Measurements from ENCODE around the gene ZNF516. TPM values are rescaled to one million over a fixed set of nuclear protein-coding genes. Genes with fewer than 3 reads are reported as not detected.

Gene ZNF516
- total and polyA plus RNA-seq, 2 of the 13 experiments (the other 11 are each of a cell fraction or from before 2014, with no cell fraction given) = 16.6 to 18.7 TPM

- TF ChIP-seq HNF1B (CRISPR knock-in tag; IDR thresholded peaks at IDR 0.05) = no peak
- no peak for TF ChIP-seq AKAP8 (CRISPR knock-in tag; IDR thresholded peaks at IDR 0.05)
- 0 out of 2 replicates have a peak, but pooled peaks have one; percentile 27 for TF ChIP-seq ZNF574 (CRISPR knock-in tag; IDR thresholded peaks at IDR 0.05)
- no peak for TF ChIP-seq RXRA (CRISPR knock-in tag; IDR thresholded peaks at IDR 0.05)
- TF ChIP-seq ZNF468 (CRISPR knock-in tag; IDR thresholded peaks at IDR 0.05) = no peak
- no peak for TF ChIP-seq ZNF557 (CRISPR knock-in tag; IDR thresholded peaks at IDR 0.05)
- TF ChIP-seq DPF2 (CRISPR knock-in tag; IDR thresholded peaks at IDR 0.05; ENCODE audit: borderline replicate concordance, low read depth) = no peak
- TF ChIP-seq NBN (conservative IDR thresholded peaks at IDR 0.05) = no peak
- TF ChIP-seq HNF4G (IDR thresholded peaks at IDR 0.05; ENCODE audit: borderline replicate concordance, low read depth, low read length) = no peak
- no peak for TF ChIP-seq HNF4G (CRISPR knock-in tag; IDR thresholded peaks at IDR 0.05; ENCODE audit: borderline replicate concordance, low read depth)
- no peak for TF ChIP-seq ZUFSP (CRISPR knock-in tag; IDR thresholded peaks at IDR 0.05; ENCODE audit: borderline replicate concordance)
- TF ChIP-seq E2F1 (CRISPR knock-in tag; IDR thresholded peaks at IDR 0.05) = no peak
- no peak for TF ChIP-seq PTBP1 (IDR thresholded peaks at IDR 0.05; ENCODE audit: low read depth, low read length, poor library complexity, severe bottlenecking)
- no peak for TF ChIP-seq WIZ (CRISPR knock-in tag; IDR thresholded peaks at IDR 0.05)
- TF ChIP-seq ESRRA (CRISPR knock-in tag; IDR thresholded peaks at IDR 0.05; ENCODE audit: low read depth) = no peak
- no peak for TF ChIP-seq RERE (CRISPR knock-in tag; IDR thresholded peaks at IDR 0.05; ENCODE audit: low read depth)
- no peak for TF ChIP-seq XBP1 (CRISPR knock-in tag; IDR thresholded peaks at IDR 0.05)
Observed at GRCh38 chr18:76398896-76399612, 96.0 kb downstream of the ZNF516 start (continued).
